ENCODE data around the gene WIPI1. TPM values are rescaled to one million over a fixed set of nuclear protein-coding genes. Genes with fewer than 3 reads are reported as not detected.

Gene WIPI1
- total and polyA plus RNA-seq, 9 of the 15 experiments (the other 6 are each of a cell fraction or from before 2014, with no cell fraction given) = 3.7 to 23.5 (median 11.8) TPM

DNA sequence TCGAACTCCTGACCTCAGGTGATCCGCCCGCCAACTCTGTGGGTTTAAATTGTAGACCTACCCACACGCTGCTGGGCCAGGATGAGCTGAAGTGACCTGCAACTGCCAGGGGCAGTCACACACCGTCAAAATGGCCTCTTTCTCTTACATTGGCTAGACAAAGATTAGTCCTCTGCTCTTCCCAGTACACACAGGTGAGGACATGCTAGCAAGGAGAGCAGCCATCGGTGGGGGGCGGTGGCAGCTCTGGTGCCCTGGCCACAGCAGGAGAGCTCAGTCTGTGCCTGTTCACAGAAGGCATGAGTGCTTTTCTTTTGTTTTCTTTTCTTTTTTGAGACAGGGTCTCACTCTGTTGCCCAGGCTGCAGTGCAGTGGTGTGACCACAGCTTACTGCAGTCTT, 29.7 kb downstream of the WIPI1 start:
- no peaks in the 10 kb centered on the region for H3K9me3 ChIP-seq (replicated peaks; ENCODE audit: control insufficient read depth, insufficient read depth, low read depth, low read length)
- H3K9me1 ChIP-seq (ENCODE audit: control insufficient read depth, insufficient read depth, low read length) = no peaks in the 10 kb centered on the region
- H3K36me3 ChIP-seq (ENCODE audit: control insufficient read depth, insufficient read depth, low read length) = peaks cover 2% of the 10 kb centered on the region; the same call in 1 of the 3 replicates
- H3K4me2 ChIP-seq (ENCODE audit: insufficient read depth, low read length) = no peak overlapping the region
- no peak overlapping the region for H2AFZ ChIP-seq (ENCODE audit: low read depth, low read length)
- ChIA-PET POLR2A (no interaction called here), CTCF (ENCODE audit: low intra/inter-chr PET ratio) (no interaction called here)
- H3K27me3 ChIP-seq (ENCODE audit: control insufficient read depth in 2 of 2, insufficient read depth in 2 of 2, low read length in 2 of 2) = peaks cover 0 to 11% of the 10 kb centered on the region in 2 experiments; a peak in 2 of 5 replicates
- TF ChIP-seq BRD9 (IDR thresholded peaks at IDR 0.05; ENCODE audit: low read depth, partially characterized antibody) (no peak), COPS2 (conservative IDR thresholded peaks at IDR 0.05) (no peak)
- TF ChIP-seq, protein P1, sequence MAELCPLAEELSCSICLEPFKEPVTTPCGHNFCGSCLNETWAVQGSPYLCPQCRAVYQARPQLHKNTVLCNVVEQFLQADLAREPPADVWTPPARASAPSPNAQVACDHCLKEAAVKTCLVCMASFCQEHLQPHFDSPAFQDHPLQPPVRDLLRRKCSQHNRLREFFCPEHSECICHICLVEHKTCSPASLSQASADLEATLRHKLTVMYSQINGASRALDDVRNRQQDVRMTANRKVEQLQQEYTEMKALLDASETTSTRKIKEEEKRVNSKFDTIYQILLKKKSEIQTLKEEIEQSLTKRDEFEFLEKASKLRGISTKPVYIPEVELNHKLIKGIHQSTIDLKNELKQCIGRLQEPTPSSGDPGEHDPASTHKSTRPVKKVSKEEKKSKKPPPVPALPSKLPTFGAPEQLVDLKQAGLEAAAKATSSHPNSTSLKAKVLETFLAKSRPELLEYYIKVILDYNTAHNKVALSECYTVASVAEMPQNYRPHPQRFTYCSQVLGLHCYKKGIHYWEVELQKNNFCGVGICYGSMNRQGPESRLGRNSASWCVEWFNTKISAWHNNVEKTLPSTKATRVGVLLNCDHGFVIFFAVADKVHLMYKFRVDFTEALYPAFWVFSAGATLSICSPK (IDR thresholded peaks at IDR 0.05; ENCODE audit: borderline replicate concordance) = no peak
- H3K27ac ChIP-seq (ENCODE audit: extremely low read depth, low read depth, low read length) = no peak overlapping the region
- H3K4me1 ChIP-seq (replicated peaks in 1 of 2; ENCODE audit: control insufficient read depth in 2 of 2, insufficient read depth in 2 of 2, low read length in 2 of 2) = no peaks in the 10 kb centered on the region; a peak in 1 of 5 replicates
- ATAC-seq (no peak), FAIRE-seq (no peak), DNase-seq (ENCODE audit: extremely low read depth in 1 of 4, low spot score in 3 of 4) (no peak)
- no peak overlapping the region for H3K9ac ChIP-seq (ENCODE audit: insufficient read depth in 1 of 2, low read depth in 2 of 2, low read length in 2 of 2)
- intact Hi-C loops (cut with micrococcal nuclease) (no loop called here), in situ Hi-C loops (cut with MboI) (no loop called here)
- no TSS peak for BruUV-seq (replicated peaks)
- no peaks in the 10 kb centered on the region for H3K79me2 ChIP-seq (ENCODE audit: control insufficient read depth, insufficient read depth, low read length)
- no peaks in the 10 kb centered on the region; the same call in 1 of the 2 replicates for H4K20me1 ChIP-seq (replicated peaks; ENCODE audit: control insufficient read depth, insufficient read depth, low read length)
- 43% methylated on average over 7 of the region's 7 CpGs for WGBS (ENCODE audit: insufficient coverage, low coverage, missing lambda C conversion rate)
- no peak overlapping the region for H3K4me3 ChIP-seq

DNA sequence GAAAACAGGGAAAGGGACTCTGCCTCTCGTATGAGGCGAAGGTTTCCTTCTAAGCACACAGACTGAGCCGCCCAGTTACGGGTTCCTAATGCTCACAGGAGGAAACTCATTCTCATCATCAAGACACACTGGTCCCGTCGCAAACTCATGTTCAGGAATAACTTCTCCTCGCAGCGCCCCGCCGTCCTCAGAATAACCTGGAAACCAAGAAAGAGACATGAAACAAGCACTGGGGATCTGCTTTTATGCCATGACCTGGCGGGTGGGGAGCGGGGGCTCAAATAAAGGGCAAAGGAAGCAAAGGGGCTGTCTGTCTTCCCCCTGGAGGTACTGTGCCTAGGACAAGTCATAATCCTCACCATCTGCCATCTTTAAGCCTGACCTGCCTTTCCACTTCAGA, 31.3 kb downstream of the WIPI1 start:
- intact Hi-C loops (cut with micrococcal nuclease) = no loop called here
- H3K9me3 ChIP-seq (replicated peaks; ENCODE audit: control insufficient read depth, insufficient read depth, low read depth, low read length) = no peaks in the 10 kb centered on the region
- in situ Hi-C loops (cut with MboI) = no loop called here
- H3K4me3 ChIP-seq = no peak overlapping the region
- H2AFZ ChIP-seq (ENCODE audit: low read depth, low read length) = no peak overlapping the region
- H4K20me1 ChIP-seq (replicated peaks; ENCODE audit: control insufficient read depth, insufficient read depth, low read length) = no peaks in the 10 kb centered on the region
- H3K27me3 ChIP-seq (ENCODE audit: control insufficient read depth in 2 of 2, insufficient read depth in 2 of 2, low read length in 2 of 2) = peaks cover under 1 to 14% of the 10 kb centered on the region in 2 experiments; a peak in 3 of 5 replicates
- FAIRE-seq (no peak), ATAC-seq (no peak), DNase-seq (ENCODE audit: extremely low read depth in 1 of 4, low spot score in 3 of 4) (no peak)
- no peaks in the 10 kb centered on the region; a peak in 1 of 5 replicates for H3K4me1 ChIP-seq (replicated peaks in 1 of 2; ENCODE audit: control insufficient read depth in 2 of 2, insufficient read depth in 2 of 2, low read length in 2 of 2)
- no peak overlapping the region for H3K9ac ChIP-seq (ENCODE audit: insufficient read depth in 1 of 2, low read depth in 2 of 2, low read length in 2 of 2)
- H3K27ac ChIP-seq (ENCODE audit: extremely low read depth, low read depth, low read length) = no peak overlapping the region
- ChIA-PET POLR2A (no interaction called here), CTCF (ENCODE audit: low intra/inter-chr PET ratio) (no interaction called here)
- no peak overlapping the region for H3K4me2 ChIP-seq (ENCODE audit: insufficient read depth, low read length)
- no peaks in the 10 kb centered on the region for H3K9me1 ChIP-seq (ENCODE audit: control insufficient read depth, insufficient read depth, low read length)
- BruUV-seq (replicated peaks) = no TSS peak
- no peaks in the 10 kb centered on the region for H3K79me2 ChIP-seq (ENCODE audit: control insufficient read depth, insufficient read depth, low read length)
- peaks cover 2% of the 10 kb centered on the region; the same call in 1 of the 3 replicates for H3K36me3 ChIP-seq (ENCODE audit: control insufficient read depth, insufficient read depth, low read length)
- WGBS (ENCODE audit: insufficient coverage, low coverage, missing lambda C conversion rate) = 54% methylated on average over 10 of the region's 12 CpGs
- TF ChIP-seq GATA2 (CRISPR knock-in tag; IDR thresholded peaks at IDR 0.05) (no peak), NELFE (IDR thresholded peaks at IDR 0.05; ENCODE audit: insufficient read depth, insufficient read length) (no peak), HNRNPUL1 (IDR thresholded peaks at IDR 0.05; ENCODE audit: low read length) (no peak), NR3C1 (CRISPR knock-in tag; IDR thresholded peaks at IDR 0.05) (no peak), NCOA4 (IDR thresholded peaks at IDR 0.05; ENCODE audit: partially characterized antibody) (no peak), SAP30 (IDR thresholded peaks at IDR 0.05; ENCODE audit: borderline replicate concordance, insufficient read depth, low read depth, low read length, poor library complexity, severe bottlenecking) (no peak), ZNF263 (CRISPR knock-in tag; IDR thresholded peaks at IDR 0.05; ENCODE audit: borderline replicate concordance) (no peak), MAZ (CRISPR knock-in tag; conservative IDR thresholded peaks at IDR 0.05 in 1 of 2, IDR thresholded peaks at IDR 0.05 in 1 of 2) (no peak), CSDE1 (IDR thresholded peaks at IDR 0.05) (no peak)
- TF ChIP-seq, protein P2, sequence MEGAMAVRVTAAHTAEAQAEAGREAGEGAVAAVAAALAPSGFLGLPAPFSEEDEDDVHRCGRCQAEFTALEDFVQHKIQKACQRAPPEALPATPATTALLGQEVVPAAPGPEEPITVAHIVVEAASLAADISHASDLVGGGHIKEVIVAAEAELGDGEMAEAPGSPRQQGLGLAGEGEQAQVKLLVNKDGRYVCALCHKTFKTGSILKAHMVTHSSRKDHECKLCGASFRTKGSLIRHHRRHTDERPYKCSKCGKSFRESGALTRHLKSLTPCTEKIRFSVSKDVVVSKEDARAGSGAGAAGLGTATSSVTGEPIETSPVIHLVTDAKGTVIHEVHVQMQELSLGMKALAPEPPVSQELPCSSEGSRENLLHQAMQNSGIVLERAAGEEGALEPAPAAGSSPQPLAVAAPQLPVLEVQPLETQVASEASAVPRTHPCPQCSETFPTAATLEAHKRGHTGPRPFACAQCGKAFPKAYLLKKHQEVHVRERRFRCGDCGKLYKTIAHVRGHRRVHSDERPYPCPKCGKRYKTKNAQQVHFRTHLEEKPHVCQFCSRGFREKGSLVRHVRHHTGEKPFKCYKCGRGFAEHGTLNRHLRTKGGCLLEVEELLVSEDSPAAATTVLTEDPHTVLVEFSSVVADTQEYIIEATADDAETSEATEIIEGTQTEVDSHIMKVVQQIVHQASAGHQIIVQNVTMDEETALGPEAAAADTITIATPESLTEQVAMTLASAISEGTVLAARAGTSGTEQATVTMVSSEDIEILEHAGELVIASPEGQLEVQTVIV (CRISPR knock-in tag; IDR thresholded peaks at IDR 0.05; ENCODE audit: borderline replicate concordance) = no peak

All from K562 (cell line).